Adrenal gland (tissue), 5 donors: ENCODE measurements around the gene ATXN2.

Experiments
- CTCF ChIP-seq, 6 experiments: fragments of 450-650 bp in 4 of 6; fragments of 200-600 bp in 2 of 6; sonication (generic) in 1 of 6; IDR thresholded peaks; 1 replicate in 5 of 6; 2 replicates in 1 of 6; pipeline versions ENCODE4 v1.5.1 to v1.8.0; 2016 to 2021; ENCODE audit warnings: antibody characterized with exemption in 6 of 6, mild to moderate bottlenecking in 2 of 6, moderate library complexity in 1 of 6
- POLR2A ChIP-seq, 2 donors: fragments of 450-650 bp; IDR thresholded peaks; one replicate each; pipeline ENCODE4 v1.6.1; 2017; ENCODE audit warnings: antibody characterized with exemption in 2 of 2, mild to moderate bottlenecking in 2 of 2, moderate library complexity in 1 of 2
- donor health status: DM: no; HTN: no; CAD: no.

DNA sequence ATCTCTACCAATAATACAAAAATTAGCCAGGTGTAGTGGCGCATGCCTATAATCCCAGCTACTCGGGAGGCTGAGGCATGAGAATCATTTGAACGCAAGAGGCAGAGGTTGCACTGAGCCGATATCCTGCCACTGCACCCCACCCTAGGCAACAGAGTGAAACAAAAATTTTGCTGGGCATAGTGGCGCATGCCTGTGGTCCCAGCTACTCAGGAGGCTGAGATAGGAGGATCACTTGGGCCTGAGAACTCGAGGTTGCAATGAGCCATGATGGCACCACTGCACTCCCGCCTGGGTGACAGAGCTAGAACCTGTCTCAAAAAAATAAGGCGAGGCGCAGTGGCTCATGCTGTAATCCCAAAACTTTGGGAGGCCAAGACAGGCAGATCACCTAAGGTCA lies 9.5 kb downstream of the ATXN2 start:
- TF ChIP-seq CTCF (IDR thresholded peaks at IDR 0.05): no peak
- no peak for TF ChIP-seq POLR2A (IDR thresholded peaks at IDR 0.05)
